ENCODE results near the gene CMTM4. TPM values are rescaled to one million over a fixed set of nuclear protein-coding genes. Genes with fewer than 3 reads are reported as not detected.

CMTM4 gene
- total and polyA plus RNA-seq, 4 experiments from 2014 or later, result 0.21 to 2.2 (median 2.0) TPM; not detected in 1

DNA sequence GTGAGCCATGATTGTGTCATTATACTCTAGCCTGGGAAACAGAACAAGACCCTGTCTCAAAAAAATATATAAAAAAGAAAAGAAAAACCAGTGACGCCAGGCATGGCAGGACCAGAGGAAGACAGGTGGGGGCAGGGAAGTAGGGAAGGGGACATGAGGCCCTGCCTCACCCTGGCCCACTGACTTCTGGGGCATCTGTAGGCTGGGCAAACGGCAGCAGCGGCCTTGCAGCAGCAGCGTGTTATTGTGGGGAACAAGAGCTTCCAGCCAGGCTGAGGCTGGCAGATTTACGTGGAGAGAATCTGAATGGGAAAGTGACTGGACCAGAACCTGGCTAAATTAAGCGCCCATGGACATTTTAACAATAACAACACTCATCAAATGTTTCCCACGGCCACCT is 19.4 kb downstream of the CMTM4 start:
- Mint-ChIP-seq H3K9me3 (no peaks in the 10 kb centered on the region), H3K36me3 (no peaks in the 10 kb centered on the region), H3K27ac (peak overlapping the region in 1 of 7 donors; percentile 6), H3K4me3 (no peak overlapping the region), H3K4me1 (no peaks in the 10 kb centered on the region), H3K27me3 (no peaks in the 10 kb centered on the region)
- Histone ChIP-seq H3K27me3 (ENCODE audit: insufficient read depth, low read length) (no peaks in the 10 kb centered on the region), H3K36me3 (ENCODE audit: insufficient read depth, low read length) (no peaks in the 10 kb centered on the region), H3K4me1 (ENCODE audit: insufficient read depth, low read length) (no peaks in the 10 kb centered on the region), H3K4me3 (ENCODE audit: low read length in 2 of 2) (no peak overlapping the region), H3K9me3 (ENCODE audit: control insufficient read depth in 1 of 2, low read length in 2 of 2) (no peaks in the 10 kb centered on the region), H3K27ac (ENCODE audit: low read depth, low read length) (no peak overlapping the region)
- POLR2A ChIA-PET (ENCODE audit: partially characterized antibody), result no interaction called here
- DNase-seq, result no peak
- intact Hi-C loops (cut with micrococcal nuclease), result no loop called here
- CTCF ChIA-PET (ENCODE audit: partially characterized antibody), result no interaction called here

DNA sequence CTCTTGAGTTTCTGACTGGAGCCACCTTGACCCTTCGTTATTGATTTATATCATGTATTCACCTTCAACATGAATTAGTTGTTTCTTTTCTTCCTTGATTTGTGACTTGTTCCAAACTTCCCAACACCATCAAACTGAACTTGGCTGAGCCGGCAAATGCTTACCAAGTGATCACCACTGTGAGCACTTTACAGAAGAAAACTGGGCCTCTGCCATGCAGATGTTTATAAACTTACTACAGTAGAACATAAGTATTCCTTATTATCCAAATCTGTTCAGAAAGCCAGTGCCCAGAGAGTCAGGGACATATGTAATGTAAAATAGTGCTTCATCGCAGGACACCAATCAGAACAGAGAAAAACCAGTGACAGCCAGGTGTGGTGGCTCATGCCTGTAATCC is 19.9 kb downstream of the CMTM4 start:
- CTCF ChIA-PET (ENCODE audit: partially characterized antibody), result no interaction called here
- Mint-ChIP-seq H3K9me3 (no peaks in the 10 kb centered on the region), H3K4me1 (no peaks in the 10 kb centered on the region), H3K27ac (no peak overlapping the region), H3K36me3 (no peaks in the 10 kb centered on the region), H3K4me3 (no peak overlapping the region), H3K27me3 (no peaks in the 10 kb centered on the region)
- Histone ChIP-seq H3K4me3 (ENCODE audit: low read length in 2 of 2) (no peak overlapping the region), H3K4me1 (ENCODE audit: insufficient read depth, low read length) (no peaks in the 10 kb centered on the region), H3K36me3 (ENCODE audit: insufficient read depth, low read length) (no peaks in the 10 kb centered on the region), H3K27ac (ENCODE audit: low read depth, low read length) (no peak overlapping the region), H3K9me3 (ENCODE audit: control insufficient read depth in 1 of 2, low read length in 2 of 2) (no peaks in the 10 kb centered on the region), H3K27me3 (ENCODE audit: insufficient read depth, low read length) (no peaks in the 10 kb centered on the region)
- intact Hi-C loops (cut with micrococcal nuclease), result no loop called here
- DNase-seq, result no peak
- POLR2A ChIA-PET (ENCODE audit: partially characterized antibody), result no interaction called here

DNA sequence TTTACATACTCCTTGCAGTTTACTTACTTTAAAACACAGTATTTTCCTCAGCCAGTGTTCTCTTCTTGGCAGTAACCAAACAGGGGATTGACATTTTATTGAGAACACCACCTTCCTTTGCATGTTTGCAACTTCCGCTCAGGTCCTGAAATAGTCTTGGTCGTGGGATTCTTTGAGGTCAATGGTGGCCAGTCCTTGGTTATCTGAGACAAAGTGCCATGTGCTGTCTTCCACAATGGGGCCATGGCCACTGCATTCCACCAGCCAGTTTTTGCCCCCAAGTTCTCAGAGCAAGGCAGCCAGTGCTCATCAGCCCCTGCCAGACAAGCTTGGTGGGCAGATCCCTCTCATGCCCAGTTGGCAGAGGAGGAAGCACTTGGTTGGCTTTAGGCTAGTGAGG is 22.9 kb downstream of the CMTM4 start:
- Histone ChIP-seq H3K27me3 (ENCODE audit: insufficient read depth, low read length) (no peaks in the 10 kb centered on the region), H3K9me3 (ENCODE audit: control insufficient read depth in 1 of 2, low read length in 2 of 2) (no peaks in the 10 kb centered on the region), H3K36me3 (ENCODE audit: insufficient read depth, low read length) (no peaks in the 10 kb centered on the region), H3K27ac (ENCODE audit: low read depth, low read length) (no peak overlapping the region), H3K4me1 (ENCODE audit: insufficient read depth, low read length) (no peaks in the 10 kb centered on the region), H3K4me3 (ENCODE audit: low read length in 2 of 2) (no peak overlapping the region)
- no peaks in the 10 kb centered on the region for H3K36me3 Mint-ChIP-seq
- no peaks in the 10 kb centered on the region for H3K27me3 Mint-ChIP-seq
- POLR2A ChIA-PET (ENCODE audit: partially characterized antibody), result no interaction called here
- no peaks in the 10 kb centered on the region for H3K9me3 Mint-ChIP-seq
- CTCF ChIA-PET (ENCODE audit: partially characterized antibody), result interaction anchor here (0.9 kb wide), 1 partner anchor 55 kb away, joined by 3 read pairs; no protein-coding TSS in a partner anchor
- intact Hi-C loops (cut with micrococcal nuclease), result no loop called here
- no peaks in the 10 kb centered on the region for H3K4me1 Mint-ChIP-seq
- H3K27ac Mint-ChIP-seq, result no peak overlapping the region
- DNase-seq, result no peak
- no peak overlapping the region for H3K4me3 Mint-ChIP-seq

DNA sequence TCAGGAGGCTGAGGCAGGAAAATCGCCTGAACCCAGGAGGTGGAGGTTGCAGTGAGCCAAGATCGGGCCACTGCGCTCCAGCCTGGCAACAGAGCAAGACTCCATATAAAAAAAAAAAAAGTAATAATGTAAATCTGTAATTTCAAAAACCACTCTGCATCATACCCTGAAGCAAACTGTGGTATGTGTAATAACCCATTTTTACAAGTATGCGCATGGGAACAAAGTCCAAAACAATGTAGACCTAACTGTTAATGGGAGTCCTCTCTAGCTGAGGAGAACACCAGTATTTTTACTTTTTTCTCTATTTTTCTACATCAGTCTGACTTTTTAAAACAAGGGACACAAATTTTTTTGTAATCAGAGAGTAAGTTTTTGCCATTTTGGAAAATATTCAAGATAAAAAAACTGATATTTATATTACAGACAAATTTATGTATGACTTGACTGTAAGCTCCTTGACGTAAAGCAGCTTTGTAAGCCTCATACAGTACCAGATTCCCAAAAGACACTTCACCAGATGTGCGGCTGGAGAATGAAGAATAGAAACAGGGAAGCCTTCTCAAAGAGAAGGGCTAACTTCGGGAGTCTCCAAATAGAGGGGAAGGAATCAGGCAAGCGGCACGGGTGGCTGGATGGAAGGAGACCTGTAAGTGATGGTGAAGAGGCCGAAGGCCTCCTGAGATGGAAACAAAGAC is 25.7 kb downstream of the CMTM4 start:
- no peaks in the 10 kb centered on the region for H3K9me3 ChIP-seq (ENCODE audit: control insufficient read depth in 1 of 2, low read length in 2 of 2)
- H3K27me3 ChIP-seq (ENCODE audit: insufficient read depth, low read length), result no peaks in the 10 kb centered on the region
- intact Hi-C loops (cut with micrococcal nuclease), result no loop called here
- Mint-ChIP-seq H3K27me3 (no peaks in the 10 kb centered on the region), H3K4me3 (no peak overlapping the region), H3K36me3 (no peaks in the 10 kb centered on the region), H3K9me3 (no peaks in the 10 kb centered on the region), H3K4me1 (no peaks in the 10 kb centered on the region), H3K27ac (no peak overlapping the region)
- no peak overlapping the region for H3K27ac ChIP-seq (ENCODE audit: low read depth, low read length)
- H3K36me3 ChIP-seq (ENCODE audit: insufficient read depth, low read length), result no peaks in the 10 kb centered on the region
- no peaks in the 10 kb centered on the region for H3K4me1 ChIP-seq (ENCODE audit: insufficient read depth, low read length)
- POLR2A ChIA-PET (ENCODE audit: partially characterized antibody), result no interaction called here
- no peak for DNase-seq
- CTCF ChIA-PET (ENCODE audit: partially characterized antibody), result no interaction called here
- no peak overlapping the region for H3K4me3 ChIP-seq (ENCODE audit: low read length in 2 of 2)

DNA sequence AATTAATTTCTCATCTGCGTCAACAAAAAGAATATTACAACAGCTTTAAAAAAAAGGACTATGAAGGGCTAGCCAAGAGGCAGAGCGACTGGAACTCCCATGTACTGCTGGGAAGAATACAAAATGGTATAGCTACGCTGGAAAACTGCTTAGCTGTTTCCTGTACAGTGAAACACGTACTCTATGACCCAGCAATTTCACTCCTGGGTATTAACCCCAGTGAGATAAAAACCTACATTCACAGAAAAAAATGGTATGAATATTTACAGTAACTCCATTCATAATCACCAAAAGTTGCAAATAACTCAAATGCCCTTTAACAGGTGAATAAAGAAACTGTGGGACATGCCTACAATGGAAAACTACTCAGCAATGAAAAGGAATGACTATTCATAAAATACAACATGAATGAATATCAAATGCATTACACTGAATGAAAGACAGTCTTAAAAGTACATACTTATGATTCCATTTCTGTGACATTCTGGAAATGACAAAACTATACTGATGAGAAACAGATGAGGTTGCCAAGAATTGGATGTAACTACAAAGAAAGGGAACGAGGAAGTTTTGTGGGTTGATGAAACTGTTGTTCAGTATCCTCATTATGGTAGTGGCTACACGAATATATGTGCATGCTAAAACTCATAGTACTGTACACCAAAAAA is 27.6 kb downstream of the CMTM4 start:
- no peak overlapping the region for H3K4me3 Mint-ChIP-seq
- H3K9me3 Mint-ChIP-seq, result no peaks in the 10 kb centered on the region
- H3K27ac Mint-ChIP-seq, result no peak overlapping the region
- Histone ChIP-seq H3K9me3 (ENCODE audit: control insufficient read depth in 1 of 2, low read length in 2 of 2) (no peaks in the 10 kb centered on the region), H3K27ac (ENCODE audit: low read depth, low read length) (no peak overlapping the region), H3K27me3 (ENCODE audit: insufficient read depth, low read length) (no peaks in the 10 kb centered on the region), H3K36me3 (ENCODE audit: insufficient read depth, low read length) (no peaks in the 10 kb centered on the region), H3K4me3 (ENCODE audit: low read length in 2 of 2) (no peak overlapping the region), H3K4me1 (ENCODE audit: insufficient read depth, low read length) (no peaks in the 10 kb centered on the region)
- no peaks in the 10 kb centered on the region for H3K27me3 Mint-ChIP-seq
- ChIA-PET POLR2A (ENCODE audit: partially characterized antibody) (no interaction called here), CTCF (ENCODE audit: partially characterized antibody) (interaction anchor here (0.8 to 0.9 kb wide), 2 partner anchors 18 to 79 kb away, joined by 3 read pairs; no protein-coding TSS in a partner anchor)
- H3K4me1 Mint-ChIP-seq, result no peaks in the 10 kb centered on the region
- DNase-seq, result no peak
- H3K36me3 Mint-ChIP-seq, result no peaks in the 10 kb centered on the region
- intact Hi-C loops (cut with micrococcal nuclease), result no loop called here

DNA sequence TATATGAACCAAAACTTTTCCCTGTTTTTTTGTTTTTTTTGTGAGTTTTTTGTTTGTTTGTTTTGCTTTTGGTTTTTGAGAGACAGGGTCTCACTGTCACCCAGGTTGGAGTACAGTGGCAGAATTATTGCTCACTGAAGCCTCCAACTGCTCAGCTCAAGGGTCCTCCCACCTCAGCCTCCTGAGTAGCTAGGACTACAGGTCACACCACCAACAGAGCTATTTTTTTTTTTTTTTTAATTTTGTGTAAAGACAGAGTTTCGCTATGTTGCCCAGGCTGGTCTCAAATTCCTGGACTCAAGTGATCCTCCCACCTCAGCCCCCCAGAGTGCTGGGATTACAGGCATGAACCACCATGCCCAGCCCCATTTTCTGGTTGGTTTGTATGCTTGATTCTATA is 28.6 kb downstream of the CMTM4 start:
- Histone ChIP-seq H3K27me3 (ENCODE audit: insufficient read depth, low read length) (no peaks in the 10 kb centered on the region), H3K27ac (ENCODE audit: low read depth, low read length) (no peak overlapping the region), H3K4me3 (ENCODE audit: low read length in 2 of 2) (no peak overlapping the region), H3K36me3 (ENCODE audit: insufficient read depth, low read length) (no peaks in the 10 kb centered on the region), H3K9me3 (ENCODE audit: control insufficient read depth in 1 of 2, low read length in 2 of 2) (no peaks in the 10 kb centered on the region), H3K4me1 (ENCODE audit: insufficient read depth, low read length) (no peaks in the 10 kb centered on the region)
- no peak for DNase-seq
- Mint-ChIP-seq H3K27me3 (no peaks in the 10 kb centered on the region), H3K9me3 (no peaks in the 10 kb centered on the region), H3K27ac (no peak overlapping the region), H3K36me3 (no peaks in the 10 kb centered on the region), H3K4me3 (no peak overlapping the region), H3K4me1 (no peaks in the 10 kb centered on the region)
- CTCF ChIA-PET (ENCODE audit: partially characterized antibody), result interaction anchor here (0.9 kb wide), 1 partner anchor 17 kb away, joined by 3 read pairs; no protein-coding TSS in a partner anchor
- POLR2A ChIA-PET (ENCODE audit: partially characterized antibody), result interaction anchor here (0.6 kb wide), 1 partner anchor 19 kb away, joined by 4 read pairs; no protein-coding TSS in a partner anchor
- intact Hi-C loops (cut with micrococcal nuclease), result no loop called here

DNA sequence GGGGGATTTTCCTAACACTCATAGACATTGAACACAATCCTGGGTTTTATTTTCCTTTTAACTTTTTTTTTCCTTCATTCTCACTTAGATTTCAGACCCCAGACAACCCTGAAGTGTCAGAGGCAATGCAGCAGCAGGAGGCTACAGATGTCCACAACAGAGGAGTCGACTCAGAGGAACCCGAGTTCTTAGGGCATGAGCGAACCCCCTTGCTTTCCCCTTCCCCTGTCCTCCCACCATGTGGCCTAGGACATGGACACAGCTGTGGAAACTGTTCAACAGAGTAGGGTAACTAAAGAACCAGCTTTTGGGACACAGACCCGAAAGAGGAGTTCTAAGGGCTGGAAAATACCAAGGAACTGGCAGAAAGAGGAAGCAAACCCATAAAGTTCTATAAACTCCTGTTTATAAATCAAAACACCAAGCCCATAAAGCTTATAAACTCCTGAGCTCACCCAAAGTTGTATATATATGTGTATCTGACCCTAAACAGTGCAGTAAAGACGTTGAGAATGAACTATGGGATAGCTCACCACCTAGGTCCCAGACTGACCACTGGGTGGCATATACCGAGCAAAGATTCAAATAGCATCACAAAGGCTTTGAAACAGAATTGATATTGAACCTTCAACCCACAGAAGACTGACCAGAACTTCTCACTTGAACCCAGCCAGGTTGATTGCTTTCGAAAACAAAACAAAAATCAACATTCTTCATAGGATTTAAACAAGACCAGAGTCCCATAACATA is 33.9 kb downstream of the CMTM4 start:
- DNase-seq, result no peak
- Mint-ChIP-seq H3K4me1 (no peaks in the 10 kb centered on the region), H3K36me3 (no peaks in the 10 kb centered on the region), H3K4me3 (no peak overlapping the region), H3K27me3 (peaks cover 0 to 9% of the 10 kb centered on the region in 2 donors), H3K9me3 (no peaks in the 10 kb centered on the region), H3K27ac (peak overlapping the region in 1 of 7 donors; percentile 15)
- Histone ChIP-seq H3K36me3 (ENCODE audit: insufficient read depth, low read length) (no peaks in the 10 kb centered on the region), H3K27ac (ENCODE audit: low read depth, low read length) (no peak overlapping the region), H3K4me1 (ENCODE audit: insufficient read depth, low read length) (no peaks in the 10 kb centered on the region), H3K9me3 (ENCODE audit: control insufficient read depth in 1 of 2, low read length in 2 of 2) (no peaks in the 10 kb centered on the region), H3K27me3 (ENCODE audit: insufficient read depth, low read length) (no peaks in the 10 kb centered on the region), H3K4me3 (ENCODE audit: low read length in 2 of 2) (no peak overlapping the region)
- intact Hi-C loops (cut with micrococcal nuclease), result no loop called here
- POLR2A ChIA-PET (ENCODE audit: partially characterized antibody), result no interaction called here
- CTCF ChIA-PET (ENCODE audit: partially characterized antibody), result interaction anchor here (0.8 to 4.2 kb wide), 8 partner anchors 10 to 258 kb away, joined by 3 to 34 read pairs (median 3); partner anchors contain the start of gene CMTM2
